ENCODE measurements around the gene ALPI.

Gene ALPI

GRCh38 chr2:232486558-232487384 is 30.8 kb downstream of the ALPI start:
- DNase-seq: no peak

DNA sequence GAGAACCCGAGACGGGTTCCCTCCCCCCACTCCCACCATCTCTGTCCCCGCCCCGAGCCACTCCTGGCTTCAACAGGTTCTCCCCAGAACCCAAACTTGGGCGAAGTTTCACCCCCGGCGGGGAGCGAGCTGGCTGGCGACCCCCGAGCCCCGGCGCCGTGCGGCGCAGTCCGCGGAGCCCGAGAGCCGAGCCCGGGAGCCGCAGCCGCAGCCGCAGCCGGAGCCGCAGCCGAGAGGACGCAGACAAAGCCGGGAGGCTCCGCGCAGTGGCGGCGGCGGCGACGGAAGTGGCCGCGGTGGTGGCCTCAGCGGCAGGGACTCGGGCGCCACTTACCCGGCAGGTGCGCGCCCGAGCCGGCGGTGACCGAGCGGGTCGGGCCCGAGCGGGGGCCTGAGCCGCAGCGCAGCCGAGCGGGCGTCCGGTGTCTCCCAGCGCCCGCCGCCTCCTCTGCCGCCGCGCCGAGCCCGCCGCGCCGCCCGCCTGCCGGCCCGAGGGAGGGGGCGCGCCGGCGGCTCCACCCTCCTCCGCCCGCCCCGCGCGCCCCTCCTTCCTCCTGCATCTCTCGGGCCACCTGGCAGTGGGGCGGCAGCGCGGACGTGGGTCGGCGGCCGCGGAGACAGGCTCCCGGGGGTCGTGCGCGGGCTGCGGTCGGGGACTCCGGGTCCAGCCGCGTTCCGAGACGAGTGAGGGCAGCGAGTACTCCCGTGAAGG is 31.6 kb downstream of the ALPI start, which contains the start of gene ECEL1:
ECEL1 (minus strand) TSS at position 450 of the 712 bp plus-strand sequence. CDS start 1,181 bp downstream, outside the sequence.
- no peak for DNase-seq

DNA sequence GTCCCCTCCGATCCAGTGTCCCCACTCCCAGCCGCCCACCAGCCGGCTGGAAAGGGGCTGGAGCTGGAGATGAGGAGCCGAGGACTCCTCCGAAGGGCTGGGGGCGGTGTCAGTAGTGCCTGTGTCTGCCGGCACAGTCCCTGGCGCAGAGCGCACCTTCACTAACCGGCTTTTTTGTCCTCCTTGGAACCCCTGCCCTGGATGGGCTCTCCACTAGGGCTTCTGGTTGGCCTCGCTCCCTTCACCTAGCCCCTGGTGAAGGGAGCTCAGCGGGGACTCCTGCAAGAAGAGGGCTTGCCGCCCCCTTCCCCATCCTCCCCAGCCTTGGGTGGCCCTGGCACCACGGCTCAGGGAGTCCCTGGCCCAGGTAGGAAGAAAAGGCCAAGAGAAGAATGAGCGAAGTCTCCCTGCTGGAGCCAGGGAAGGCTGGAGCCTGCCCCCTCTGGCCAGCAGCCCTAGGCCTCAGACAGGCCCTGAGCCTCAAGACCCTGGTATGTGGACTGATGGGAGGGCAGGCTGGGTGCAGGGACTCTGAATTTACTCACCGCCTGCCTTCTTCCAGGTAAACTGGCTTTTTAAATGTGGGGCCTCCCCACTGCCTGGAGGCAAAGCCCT is 32.3 kb downstream of the ALPI start:
- no peak for DNase-seq

GRCh38 chr2:232488721-232489300 is 32.9 kb downstream of the ALPI start:
- DNase-seq: no peak

- no peak for DNase-seq
Measured at GRCh38 chr2:232489516-232490220, 33.7 kb downstream of the ALPI start.

- no peak for DNase-seq
Measured at GRCh38 chr2:232490221-232491138, 34.5 kb downstream of the ALPI start.

- DNase-seq: no peak
Measured at GRCh38 chr2:232491139-232491780, 35.3 kb downstream of the ALPI start.

GRCh38 chr2:232492236-232492848 is 36.4 kb downstream of the ALPI start:
- no peak for DNase-seq

DNA sequence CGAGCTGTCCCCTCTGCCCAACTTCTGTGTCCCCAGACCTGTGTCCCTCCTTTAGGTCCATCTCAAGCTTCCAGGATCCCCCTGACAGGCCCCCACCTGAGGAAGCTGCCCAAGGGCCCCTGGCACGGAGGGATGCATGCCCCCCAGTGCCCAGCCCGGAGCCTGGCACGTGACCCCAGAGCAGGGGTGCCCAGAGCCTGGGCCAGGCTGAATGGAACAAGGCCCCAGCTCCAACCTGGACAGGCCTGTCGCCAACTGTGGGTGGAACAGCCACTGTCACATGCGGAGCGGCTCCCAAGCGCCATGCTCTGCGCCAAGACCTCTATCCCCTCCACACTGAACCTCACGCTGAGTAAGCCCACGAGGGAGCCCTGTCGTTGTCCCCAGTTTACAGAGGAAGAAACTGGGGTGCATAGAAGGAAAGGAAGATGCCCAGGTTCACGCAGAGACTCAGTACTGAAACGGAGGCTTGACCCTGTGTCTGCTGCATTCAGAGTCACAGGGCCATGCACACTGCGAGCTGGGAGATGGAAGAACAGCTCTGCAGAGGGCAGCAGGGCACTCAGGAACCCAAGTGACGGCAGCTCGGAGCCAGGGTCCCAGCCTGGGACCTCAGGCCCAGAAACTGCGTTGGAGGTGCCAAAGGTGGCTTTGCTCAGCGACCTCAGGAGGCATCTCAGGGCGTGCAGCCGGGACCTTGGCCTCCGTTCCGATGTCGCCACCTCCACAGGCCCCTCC is 37.2 kb downstream of the ALPI start:
- DNase-seq: no peak

- DNase-seq: no peak
Measured at GRCh38 chr2:232493701-232494474, 37.9 kb downstream of the ALPI start.

GRCh38 chr2:232494542-232494941 is 38.6 kb downstream of the ALPI start:
- DNase-seq: no peak

DNA sequence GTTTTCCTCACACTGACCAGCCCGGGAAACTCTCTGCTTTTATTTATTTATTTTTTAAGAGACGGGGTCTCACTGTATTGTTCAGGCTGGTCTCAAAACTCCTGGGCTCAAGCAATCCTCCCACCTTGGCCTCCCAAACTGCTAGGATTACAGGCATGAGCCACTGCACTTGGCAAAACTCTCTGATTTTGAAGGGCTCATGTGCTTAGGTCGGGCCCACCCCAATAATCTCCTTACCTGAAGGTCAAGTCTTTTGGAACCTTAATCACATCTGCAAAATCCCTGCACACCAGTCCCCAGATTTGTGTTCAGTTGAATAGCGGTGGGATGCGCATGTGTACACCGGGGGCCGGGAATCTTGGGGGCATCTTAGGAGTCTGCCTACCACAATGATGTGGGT is 39.3 kb downstream of the ALPI start:
- DNase-seq: no peak

DNA sequence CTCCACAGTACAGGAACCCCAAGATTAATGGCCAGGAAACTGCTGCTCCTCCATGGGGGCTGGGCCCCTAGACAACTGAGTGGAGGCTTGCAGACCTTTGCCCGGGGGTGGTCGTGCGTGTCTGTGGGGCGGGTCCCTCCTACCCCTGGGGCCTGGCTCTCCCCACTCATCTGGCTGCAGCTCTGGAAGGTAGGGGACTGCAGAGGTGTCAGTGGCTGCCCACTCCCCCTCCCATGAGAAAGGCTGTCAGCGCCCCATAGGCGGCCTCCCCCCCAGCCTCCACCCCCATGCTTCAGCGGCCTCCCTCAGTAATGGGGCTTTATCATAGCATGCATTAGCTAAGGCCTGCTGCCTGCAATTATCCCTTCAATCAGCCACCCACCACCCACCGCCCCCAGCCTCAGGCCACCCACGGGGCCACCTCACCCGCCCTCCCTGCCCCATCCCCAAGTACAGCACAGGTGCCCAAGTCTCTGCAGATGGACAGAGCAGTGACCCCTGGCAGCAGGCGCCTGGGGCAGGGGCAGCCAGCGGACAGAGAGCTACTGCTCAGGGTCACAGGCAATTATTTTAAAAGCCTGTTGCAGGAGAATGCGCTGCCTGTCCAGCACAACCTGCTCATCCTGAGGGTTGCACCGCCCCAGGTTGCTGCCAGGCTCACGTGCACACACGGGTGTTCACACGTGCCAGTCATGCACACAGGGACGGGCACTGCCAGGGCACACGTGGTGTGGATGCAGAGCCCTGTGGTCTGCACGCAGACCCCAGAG is 40.7 kb downstream of the ALPI start:
- no peak for DNase-seq

DNA sequence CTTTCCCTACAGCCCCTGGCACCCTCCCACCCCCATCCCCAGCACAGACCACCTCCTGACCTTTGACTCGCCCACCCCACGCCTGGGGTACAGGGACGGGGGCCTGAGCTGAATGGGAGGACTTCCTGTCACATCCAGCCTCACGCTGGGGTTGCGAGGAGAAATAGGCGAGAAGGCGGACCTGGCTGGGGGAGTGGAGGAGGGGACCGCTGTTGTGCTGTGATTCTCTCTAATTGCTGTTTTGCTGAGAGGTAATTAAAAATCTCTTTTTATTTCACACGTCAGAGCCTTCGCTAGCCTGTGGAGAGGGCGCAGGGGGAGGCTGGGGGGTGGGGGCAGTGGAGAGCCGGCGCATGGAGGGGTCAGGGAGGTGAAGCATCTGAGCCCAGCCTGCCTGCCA is 41.4 kb downstream of the ALPI start:
- no peak for DNase-seq

GRCh38 chr2:232498452-232498851 is 42.5 kb downstream of the ALPI start:
- no peak for DNase-seq

GRCh38 chr2:232501331-232501771 is 45.4 kb downstream of the ALPI start:
- DNase-seq: no peak

- DNase-seq: no peak
Measured at GRCh38 chr2:232501794-232502390, 45.9 kb downstream of the ALPI start.

DNA sequence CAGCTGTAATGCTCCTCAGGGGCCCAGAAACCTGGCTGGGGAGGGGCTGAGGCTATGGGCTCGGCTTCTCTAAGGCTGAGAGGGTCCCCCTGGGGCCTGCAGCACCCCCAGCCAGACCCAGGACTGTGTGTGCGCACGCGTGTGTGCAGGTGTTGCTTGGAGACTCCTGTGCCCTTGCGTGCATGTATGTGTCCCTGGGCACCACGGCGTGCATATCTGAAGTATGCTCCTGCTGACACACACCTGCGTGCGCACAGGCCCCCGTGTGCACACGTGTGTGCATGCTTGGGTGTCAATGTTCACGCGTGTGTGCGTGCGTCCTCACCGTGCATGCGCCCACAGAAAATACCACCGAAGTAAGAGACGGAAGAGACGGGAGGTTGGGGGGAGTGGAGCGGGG is 46.6 kb downstream of the ALPI start:
- DNase-seq: no peak

Data from cortex of kidney (tissue), 1 donor.